Measurements from ENCODE around the gene ABCB9.
"Not testable (repeated sequence)": the region's sequence is repeated elsewhere in the genome, so short reads cannot be mapped to it uniquely, and the experiment has no call there.

ABCB9 gene

DNA sequence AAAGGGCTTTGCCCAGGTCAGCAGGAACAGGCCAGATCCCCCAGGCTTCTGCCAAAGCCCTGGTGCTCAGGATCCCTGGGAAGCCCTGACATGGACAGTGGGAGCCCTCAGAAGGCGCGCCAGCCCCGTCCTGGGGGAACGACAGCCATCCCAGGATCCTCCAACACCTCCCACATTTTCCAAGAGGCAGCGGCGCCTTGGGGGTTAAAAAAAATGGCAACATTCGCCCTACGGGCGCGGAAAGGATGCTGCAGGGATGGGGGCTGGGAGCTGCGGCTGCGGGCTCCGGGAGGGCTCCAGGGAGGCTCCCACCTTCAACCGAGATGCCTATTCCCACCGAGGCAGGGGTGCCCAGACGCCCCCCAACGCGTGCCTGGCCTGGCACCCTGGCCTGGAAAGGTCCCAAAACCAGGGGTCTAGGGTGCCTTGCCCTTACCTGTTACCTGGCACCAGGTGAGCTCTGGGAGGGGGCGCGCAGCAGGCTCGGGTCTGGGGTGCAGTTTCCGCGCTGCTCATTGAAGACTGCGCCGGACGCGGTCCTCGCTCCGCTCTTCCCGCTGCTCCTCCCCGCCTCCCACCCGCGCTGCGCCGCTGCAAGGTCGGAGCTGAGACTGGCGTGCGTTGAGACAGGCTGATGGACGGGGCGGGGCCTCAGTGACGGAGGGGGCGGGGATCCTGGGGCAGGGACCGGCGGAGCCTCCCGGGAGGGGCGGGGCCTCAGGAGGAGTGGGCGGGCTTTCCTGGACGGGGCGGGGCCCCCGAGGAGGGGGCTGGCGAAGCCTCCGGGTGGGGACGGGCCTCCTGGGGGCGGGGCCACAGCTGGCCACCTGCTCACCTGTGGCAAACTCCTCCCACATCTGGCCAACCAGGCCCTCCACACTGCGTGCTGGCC is at the start of gene ABCB9:
TSS of gene ABCB9 (minus strand) at position 613 of the 892 bp plus-strand sequence. CDS start 6,228 bp downstream, outside the sequence.
- DNase-seq (ENCODE audit: low read depth, low spot score): no peak

DNA sequence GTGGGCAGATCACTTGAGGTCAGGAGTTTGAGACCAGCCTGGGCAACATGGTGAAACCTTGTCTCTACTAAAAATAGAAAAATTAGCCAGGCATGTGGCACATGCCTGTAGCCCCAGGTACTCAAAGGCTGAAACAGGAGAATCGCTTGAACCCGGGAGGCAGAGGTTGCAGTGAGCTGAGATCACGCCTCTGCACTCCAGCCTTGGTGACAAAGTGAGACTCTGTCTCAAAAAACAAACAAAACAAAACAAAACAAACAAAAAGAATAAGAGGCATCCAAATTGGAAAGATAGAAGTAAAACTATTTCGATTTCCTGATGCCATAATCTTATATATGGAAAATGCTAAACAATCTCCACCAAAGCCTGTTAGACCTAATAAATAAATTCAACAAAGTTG is 48.2 kb upstream of the ABCB9 start:
- not testable (repeated sequence) for DNase-seq (ENCODE audit: low read depth, low spot score)

- no peak for DNase-seq (ENCODE audit: low read depth, low spot score)
Observed at GRCh38 chr12:123013185-123014095, 47.2 kb upstream of the ABCB9 start.

- no peak for DNase-seq (ENCODE audit: low read depth, low spot score)
Observed at GRCh38 chr12:123011701-123012100, 45.4 kb upstream of the ABCB9 start.

DNA sequence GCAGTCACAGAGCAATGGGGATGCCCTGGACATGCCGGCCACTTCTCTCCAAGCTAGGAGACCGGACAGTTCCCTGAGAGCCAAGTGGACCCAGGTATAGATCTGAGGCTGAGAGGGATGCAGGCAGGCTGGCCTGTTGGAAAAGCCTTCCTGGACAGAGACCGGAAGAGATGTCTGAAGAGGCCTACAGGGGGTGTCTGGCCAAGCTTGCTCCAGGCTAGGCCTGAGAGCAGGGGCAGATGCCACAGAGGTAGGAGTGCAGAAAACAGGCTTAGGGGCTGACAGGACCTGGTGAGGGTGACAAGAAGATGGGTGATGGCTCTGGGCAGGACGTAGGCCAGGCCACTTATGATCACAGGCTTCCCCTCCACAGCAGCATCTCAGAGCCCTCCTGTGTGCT is 44.4 kb upstream of the ABCB9 start:
- DNase-seq (ENCODE audit: low read depth, low spot score): no peak

DNA sequence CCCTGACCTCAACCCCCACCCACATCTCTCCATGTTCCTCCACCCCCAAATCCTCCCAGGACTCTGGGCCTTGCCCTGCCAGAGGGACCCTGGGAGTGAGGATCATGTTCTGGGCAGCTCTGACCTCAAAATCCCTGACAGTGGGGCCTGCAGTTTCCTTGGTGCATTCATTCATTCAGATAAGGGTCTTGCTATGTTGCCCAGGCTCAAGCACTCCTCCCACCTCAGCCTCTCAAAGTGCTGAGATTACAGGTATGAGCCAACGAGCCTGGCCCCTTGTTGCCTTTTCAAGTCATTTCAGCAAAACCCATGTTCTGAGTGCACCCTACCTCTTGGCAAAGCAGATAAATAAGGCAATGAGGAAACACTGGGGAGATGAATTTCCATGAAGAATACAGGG is 43.8 kb upstream of the ABCB9 start:
- DNase-seq (ENCODE audit: low read depth, low spot score): no peak

DNA sequence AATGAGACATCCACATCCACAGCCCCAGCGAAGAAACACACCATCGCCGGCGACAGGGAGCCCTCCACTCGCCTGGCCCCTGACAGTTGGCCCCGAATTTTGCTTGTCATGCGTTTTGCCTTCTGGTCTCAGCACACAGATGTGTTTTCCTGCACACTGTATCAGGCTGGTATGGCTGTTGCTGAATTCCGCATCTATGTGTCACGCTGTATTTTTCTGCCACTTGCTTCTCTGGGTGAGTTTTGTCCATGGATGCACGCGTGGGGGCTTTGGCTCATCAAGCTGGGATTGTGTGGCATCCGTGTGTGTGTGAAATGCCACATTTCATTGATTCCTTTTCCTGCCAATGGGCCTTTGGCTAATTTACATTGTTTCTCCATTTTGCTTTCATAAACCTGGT is 40.7 kb upstream of the ABCB9 start:
- DNase-seq (ENCODE audit: low read depth, low spot score): no peak

GRCh38 chr12:123005081-123005626 is 38.9 kb upstream of the ABCB9 start:
- no peak for DNase-seq (ENCODE audit: low read depth, low spot score)

DNA sequence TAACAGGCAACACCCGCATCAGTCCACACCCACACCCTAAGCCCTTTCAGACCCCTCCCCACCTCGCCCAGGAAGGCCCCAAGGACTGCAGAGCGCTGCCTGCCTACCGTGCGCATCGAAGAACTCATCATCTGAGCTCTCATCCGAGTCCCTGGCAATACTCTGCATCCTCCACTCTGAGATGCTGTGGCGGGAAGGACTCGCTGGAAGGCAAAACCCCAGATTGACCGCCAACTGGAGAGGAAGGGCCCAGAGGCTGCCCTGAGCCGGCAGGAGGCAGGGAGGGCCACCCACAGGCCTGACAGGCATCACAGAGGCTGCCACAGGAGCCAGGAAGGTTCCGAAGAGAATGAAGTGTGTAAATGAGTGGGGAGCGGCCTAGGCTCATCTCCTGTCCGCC is 38.0 kb upstream of the ABCB9 start:
- no peak for DNase-seq (ENCODE audit: low read depth, low spot score)

DNA sequence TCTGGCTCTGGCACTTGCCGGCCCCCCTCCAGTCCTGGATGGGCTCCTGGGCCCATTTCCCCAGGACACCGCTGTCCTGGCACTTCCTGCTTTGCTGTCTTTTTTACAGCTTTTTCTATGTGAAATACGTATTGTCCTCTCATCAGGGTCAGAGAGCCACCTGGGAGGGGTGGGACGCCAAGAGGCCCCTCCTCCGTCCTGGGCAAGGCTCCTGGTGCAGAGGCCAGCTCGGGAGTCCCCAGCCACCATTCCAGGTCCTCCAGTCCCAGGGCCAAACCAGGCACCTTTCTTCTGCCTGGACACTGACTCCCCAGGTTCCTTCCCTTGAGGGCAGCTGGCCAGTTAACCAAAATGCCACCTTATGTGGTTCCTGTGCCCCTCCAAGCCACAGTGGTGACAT is 37.0 kb upstream of the ABCB9 start:
- DNase-seq (ENCODE audit: low read depth, low spot score): no peak

DNA sequence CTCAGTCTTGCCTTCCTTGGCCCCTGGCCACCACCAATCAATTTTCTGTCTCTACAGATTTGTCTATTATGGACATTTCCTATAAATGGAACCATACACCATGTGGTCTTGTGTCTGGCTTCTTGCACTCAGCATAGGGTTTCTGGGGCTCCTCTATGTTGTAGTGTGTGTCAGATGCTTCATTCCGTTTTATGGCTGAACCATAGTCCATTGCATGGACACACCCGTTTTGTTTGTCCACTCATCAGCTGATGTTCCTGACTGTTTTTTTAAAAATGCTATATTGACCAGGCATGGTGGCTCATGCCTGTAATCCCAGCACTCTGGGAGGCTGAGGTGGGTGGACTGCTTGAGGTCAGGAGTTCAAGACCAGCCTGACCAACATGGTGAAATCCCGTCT is 35.2 kb upstream of the ABCB9 start:
- no peak for DNase-seq (ENCODE audit: low read depth, low spot score)

GRCh38 chr12:123000578-123000977 is 34.3 kb upstream of the ABCB9 start:
- no peak for DNase-seq (ENCODE audit: low read depth, low spot score)

GRCh38 chr12:122999986-123000420 is 33.7 kb upstream of the ABCB9 start:
- DNase-seq (ENCODE audit: low read depth, low spot score): no peak

- DNase-seq (ENCODE audit: low read depth, low spot score): no peak
Observed at GRCh38 chr12:122999196-122999946, 33.1 kb upstream of the ABCB9 start.

- no peak for DNase-seq (ENCODE audit: low read depth, low spot score)
Observed at GRCh38 chr12:122998316-122998715, 32.1 kb upstream of the ABCB9 start.

GRCh38 chr12:122997343-122998250 is 31.3 kb upstream of the ABCB9 start:
- no peak for DNase-seq (ENCODE audit: low read depth, low spot score)

GRCh38 chr12:122996621-122997342 is 30.5 kb upstream of the ABCB9 start:
- DNase-seq (ENCODE audit: low read depth, low spot score): no peak

DNA sequence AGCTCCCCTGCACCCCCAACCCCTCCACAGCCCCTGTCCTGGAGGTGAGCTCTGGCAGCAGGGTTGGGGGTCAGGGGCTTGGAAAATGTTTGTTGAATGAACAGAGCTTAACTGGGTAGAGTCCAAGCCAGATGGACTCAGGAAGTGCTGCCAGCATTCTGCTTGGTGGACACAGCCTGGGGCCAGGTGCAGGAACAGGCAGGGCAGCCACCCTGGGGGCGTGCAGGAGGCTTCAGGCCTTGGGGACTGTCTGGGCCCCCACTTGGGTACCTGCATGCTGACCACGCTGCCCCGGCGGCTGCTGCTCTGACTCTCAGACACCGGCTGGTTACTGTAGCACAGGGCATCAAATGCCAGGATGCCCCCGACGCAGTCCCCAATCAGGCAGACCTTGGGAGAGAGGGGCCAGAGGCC is 29.9 kb upstream of the ABCB9 start:
- no peak for DNase-seq (ENCODE audit: low read depth, low spot score)

GRCh38 chr12:122995503-122996187 is 29.4 kb upstream of the ABCB9 start:
- no peak for DNase-seq (ENCODE audit: low read depth, low spot score)
